Erythroblast (primary cell): ENCODE results near the gene SPATA20.

Experiments used
- DNase-seq, 2 experiments: peaks; one replicate each; lab custom pipeline; 2025; lab: John Stamatoyannopoulos, UW
- GATA1 ChIP-seq: IDR thresholded peaks from 2 replicates; pipeline ENCODE4 v1.6.1; 2011; ENCODE audit warnings: low read depth, mild to moderate bottlenecking, control low read depth, low read length, moderate library complexity
- POLR2A ChIP-seq: IDR thresholded peaks from 2 replicates; pipeline ENCODE4 v1.6.1; 2011; ENCODE audit warnings: mild to moderate bottlenecking, low read length

Gene SPATA20

GRCh38 chr17:50547035-50547735 lies at the start of gene SPATA20:
SPATA20 (plus strand) TSS chr17:50547174; CDS start chr17:50547209, 35 bp downstream.
- TF ChIP-seq GATA1 (no peak), POLR2A (peak; percentile 66)
- DNase-seq = peak; percentile 86 to 89

- no peak for DNase-seq
- no peak for TF ChIP-seq POLR2A
- no peak for TF ChIP-seq GATA1
These were observed 48.7 kb upstream of the SPATA20 start for GRCh38 chr17:50498021-50498874.

DNA sequence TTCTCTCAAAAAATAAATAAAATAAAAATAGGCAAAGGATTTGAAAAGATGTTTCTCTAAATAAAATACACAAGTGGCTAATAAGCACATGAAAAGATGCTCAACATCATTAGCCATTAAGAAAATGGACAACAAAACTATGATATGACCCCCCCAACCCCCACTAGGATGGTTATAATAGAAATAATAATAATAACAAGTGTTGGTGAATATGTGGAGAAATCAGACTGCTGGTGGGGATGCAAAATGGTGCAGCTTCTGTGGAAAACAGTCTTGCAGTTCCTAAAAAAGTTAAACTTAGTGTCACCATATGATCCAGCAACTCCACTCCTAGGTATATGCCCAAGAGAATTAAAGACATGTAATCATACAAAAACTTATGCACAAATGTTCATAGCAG lies 47.7 kb upstream of the SPATA20 start:
- no peak for TF ChIP-seq POLR2A
- no peak for TF ChIP-seq GATA1
- DNase-seq = no peak

GRCh38 chr17:50499721-50500120 lies 47.3 kb upstream of the SPATA20 start:
- TF ChIP-seq GATA1 (no peak), POLR2A (no peak)

DNA sequence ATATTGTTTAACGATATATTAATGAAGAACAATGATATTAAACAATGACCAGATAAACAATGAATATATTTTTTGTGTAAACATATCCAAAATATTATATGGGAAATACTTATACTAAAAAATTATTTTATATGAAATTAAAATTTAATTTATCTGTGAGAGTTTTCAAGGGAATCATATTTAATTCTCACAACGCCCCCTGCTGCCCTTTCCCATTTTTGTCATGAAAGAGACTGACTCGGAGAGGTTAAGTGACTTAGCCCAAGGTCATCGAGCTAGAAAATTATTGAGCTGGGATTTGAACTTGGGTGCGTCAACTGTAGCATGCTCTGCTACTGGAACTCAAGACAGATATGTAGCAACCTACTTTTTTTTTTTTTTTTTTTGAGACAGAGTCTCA lies 45.9 kb upstream of the SPATA20 start:
- no peak for TF ChIP-seq GATA1
- no peak for TF ChIP-seq POLR2A
- peak; percentile 35 to 54 for DNase-seq

More at GRCh38 chr17:50499721-50500120, 47.3 kb upstream of the SPATA20 start:
- DNase-seq = no peak

GRCh38 chr17:50502301-50502990 lies 44.5 kb upstream of the SPATA20 start:
- DNase-seq = no peak
- TF ChIP-seq GATA1 (no peak), POLR2A (no peak)

DNA sequence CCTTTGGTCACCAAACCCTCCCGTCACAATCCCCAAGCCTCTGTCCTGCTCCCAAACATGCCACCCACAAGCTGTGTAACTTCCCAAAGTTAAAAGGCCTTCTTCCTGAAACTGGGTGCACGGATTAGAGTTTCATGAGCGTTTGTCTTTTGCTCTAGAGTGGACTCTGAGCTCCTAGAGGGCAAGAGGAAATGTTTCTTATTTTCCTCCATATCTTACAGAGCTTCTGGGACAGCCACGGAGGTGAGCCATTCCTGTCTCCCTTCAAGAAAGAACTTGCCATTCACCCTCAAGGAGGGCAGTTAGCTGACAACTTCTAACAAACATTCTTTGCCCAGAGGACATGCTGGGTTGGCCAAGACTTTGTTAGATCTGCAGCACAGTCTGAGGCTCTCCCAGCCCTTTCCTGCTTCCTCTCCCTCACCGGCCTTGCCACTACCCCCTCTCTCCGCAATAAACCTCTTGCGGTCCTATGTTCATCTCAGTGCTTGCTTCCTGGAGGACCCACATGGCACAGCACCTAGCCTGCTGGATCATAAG lies 41.3 kb upstream of the SPATA20 start:
- no peak for DNase-seq

GRCh38 chr17:50506298-50506697 lies 40.7 kb upstream of the SPATA20 start:
- no peak for DNase-seq
- TF ChIP-seq POLR2A (no peak), GATA1 (no peak)

More for the DNA sequence above, 41.3 kb upstream of the SPATA20 start:
- TF ChIP-seq GATA1 (no peak), POLR2A (no peak)

DNA sequence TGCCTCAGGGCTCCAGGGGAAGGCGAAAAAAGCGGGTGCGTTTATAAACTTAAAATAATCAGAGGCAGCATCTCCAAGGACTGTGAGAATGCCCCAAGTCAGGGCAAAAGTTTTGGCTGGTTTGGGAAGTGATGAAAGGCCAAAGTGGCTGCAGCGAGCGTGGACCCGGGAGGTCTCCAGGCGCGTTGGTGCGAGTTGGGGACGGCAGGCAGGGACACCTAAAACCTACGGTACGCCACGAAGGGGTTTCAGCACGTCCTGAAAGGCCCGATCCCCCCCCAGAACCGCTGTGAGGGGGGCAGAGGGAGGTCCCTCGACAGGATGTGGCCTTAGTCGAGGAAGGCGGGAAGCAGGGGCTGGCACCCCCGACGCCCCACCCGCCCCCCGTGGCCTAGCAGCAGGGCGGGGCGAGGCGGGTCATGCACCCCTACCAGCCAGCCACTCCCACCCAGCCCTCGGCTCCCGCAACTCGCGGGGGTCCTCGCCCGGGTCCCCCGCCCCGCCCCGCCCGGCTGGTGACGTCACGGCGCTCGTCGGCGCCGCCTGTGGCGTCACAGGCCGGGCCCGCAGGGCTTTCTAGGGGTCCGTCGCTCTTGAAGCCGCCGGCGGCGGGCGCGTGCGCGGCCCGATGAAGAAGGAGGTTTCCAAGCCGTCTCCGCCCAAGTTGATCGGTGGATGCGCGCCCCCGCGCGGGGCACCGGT lies 39.0 kb upstream of the SPATA20 start, which contains the start of gene MYCBPAP:
Gene MYCBPAP (plus strand): TSS at position 569 of the 702 bp plus-strand sequence. CDS start 236 bp downstream, outside the sequence.
- TF ChIP-seq GATA1 (no peak), POLR2A (no peak)
- peak; percentile 92 for DNase-seq

DNA sequence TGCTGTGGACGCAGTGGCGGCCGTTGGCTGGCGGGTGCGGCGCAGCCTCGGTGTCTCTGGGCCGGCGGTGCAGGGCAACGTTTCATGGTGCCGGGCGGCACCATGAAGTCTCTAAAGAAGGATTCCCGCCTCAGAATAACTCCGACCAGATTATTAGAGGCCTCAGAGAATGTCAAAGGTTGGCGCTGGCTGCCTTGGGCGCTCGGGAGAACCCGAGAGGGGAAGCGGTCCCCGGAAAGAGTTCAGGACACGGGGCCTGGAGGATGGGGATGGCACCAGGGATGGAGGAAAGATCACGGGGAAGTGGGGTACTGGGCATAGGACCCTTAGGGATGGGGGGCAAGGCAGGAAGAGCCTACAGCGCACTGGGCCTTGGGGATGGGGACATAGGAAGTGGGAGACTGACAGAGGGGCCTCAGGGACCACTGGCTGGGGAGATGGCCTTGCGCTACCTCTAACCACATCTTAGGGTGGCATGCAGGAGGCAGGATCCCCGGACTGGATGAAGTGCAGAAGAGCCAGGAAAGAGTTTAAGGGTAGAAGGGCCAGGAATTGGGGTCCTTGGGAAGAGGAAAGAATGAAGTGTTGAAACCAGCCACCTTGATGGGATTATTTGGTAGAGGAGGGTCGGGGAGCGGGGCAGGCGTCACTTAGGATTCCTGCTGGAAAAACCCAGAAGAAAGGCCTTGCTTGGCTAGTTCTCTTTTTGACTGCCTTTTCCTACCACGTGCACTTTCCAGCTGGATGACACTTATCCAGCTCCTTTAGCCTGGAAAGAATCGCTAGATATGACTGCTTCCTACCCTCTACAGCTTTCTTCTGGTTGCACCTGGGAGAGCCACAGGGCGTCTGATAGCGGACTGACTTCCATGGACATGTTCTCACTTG lies 38.2 kb upstream of the SPATA20 start:
- peak in 1 of 2 experiments; percentile 34 for DNase-seq
- no peak for TF ChIP-seq GATA1
- peak; percentile 77 for TF ChIP-seq POLR2A

GRCh38 chr17:50511058-50511457 lies 35.9 kb upstream of the SPATA20 start:
- no peak for TF ChIP-seq POLR2A
- no peak for TF ChIP-seq GATA1
- DNase-seq = no peak

DNA sequence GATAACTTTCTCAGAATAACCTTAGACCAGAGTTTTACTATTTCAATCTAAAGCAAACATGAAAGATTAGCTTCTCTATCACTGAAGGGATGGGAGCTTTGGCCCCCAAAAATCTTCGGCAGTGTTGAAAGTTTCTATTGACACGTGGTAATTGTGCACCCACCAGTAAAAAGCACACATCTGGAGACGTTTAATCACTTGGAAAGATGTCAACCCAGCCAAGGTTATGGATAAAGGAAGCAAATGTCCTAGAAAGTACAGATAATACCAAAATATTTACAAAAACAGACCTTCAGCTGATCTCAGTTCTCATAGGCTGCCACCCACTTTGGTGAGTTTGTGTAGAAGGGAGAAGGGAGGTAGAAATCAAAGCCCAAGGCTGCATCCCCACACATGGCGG lies 33.5 kb upstream of the SPATA20 start:
- TF ChIP-seq GATA1 (no peak), POLR2A (no peak)
- no peak for DNase-seq
